NT2/D1 (cell line): ENCODE data around the gene MED13.

Source experiments
- SUZ12 ChIP-seq: IDR thresholded peaks from 2 replicates; pipeline ENCODE4 v1.6.1; 2011; ENCODE audit not compliant: insufficient read length, insufficient read depth; ENCODE audit errors: extremely low read depth
- YY1 ChIP-seq: IDR thresholded peaks from 2 replicates; pipeline ENCODE4 v1.6.1; 2011; ENCODE audit not compliant: insufficient read length, insufficient read depth

- TF ChIP-seq YY1 = no peak
- no peak for TF ChIP-seq SUZ12
Measured at GRCh38 chr17:61966191-61966590, 98.9 kb downstream of the MED13 start.
